Activated CD4-positive, alpha-beta T cell treated with anti-CD3 and anti-CD28 coated beads, Interleukin-2, amount 10 ng/mL, durations not matched to agents 24 days and 14 days (primary cell): ENCODE measurements around the gene TEK. TPM values are rescaled to one million over a fixed set of nuclear protein-coding genes. Genes with fewer than 3 reads are reported as not detected.
"Not testable (repeated sequence)": the region's sequence is repeated elsewhere in the genome, so short reads cannot be mapped to it uniquely, and the experiment has no call there.

Experiments used
- DNase-seq: peaks from one replicate; pipeline ENCODE4 v3.0.0; 2022
- H3K27ac Mint-ChIP-seq: one replicate; pipeline ENCODE4 v1.8.0; 2022; ENCODE audit warnings: mild to moderate bottlenecking, mixed read lengths
- H3K27me3 Mint-ChIP-seq: one replicate; pipeline ENCODE4 v1.8.0; 2022; ENCODE audit warnings: mixed read lengths
- H3K36me3 Mint-ChIP-seq: one replicate; pipeline ENCODE4 v1.8.0; 2022; ENCODE audit warnings: low read depth, mild to moderate bottlenecking, mixed read lengths
- H3K4me1 Mint-ChIP-seq: one replicate; pipeline ENCODE4 v1.8.0; 2021; ENCODE audit warnings: mixed read lengths
- H3K4me3 Mint-ChIP-seq: one replicate; pipeline ENCODE4 v1.8.0; 2022; ENCODE audit warnings: mild to moderate bottlenecking, moderate library complexity, mixed read lengths
- H3K9me3 Mint-ChIP-seq: one replicate; pipeline ENCODE4 v1.8.0; 2021; ENCODE audit warnings: mixed read lengths
- intact Hi-C: fragments of 100-400 bp; cut with micrococcal nuclease; formaldehyde crosslinking; loops from one replicate; pipeline ENCODE4 v1.15.1; 2023
- total RNA-seq: library from RNA; stranded (reverse); gene quantifications from 2 replicates; pipeline ENCODE4 v1.2.3, GENCODE V29; 2022

TEK gene
- total RNA-seq, 1 donor from 2014 or later, result not detected

DNA sequence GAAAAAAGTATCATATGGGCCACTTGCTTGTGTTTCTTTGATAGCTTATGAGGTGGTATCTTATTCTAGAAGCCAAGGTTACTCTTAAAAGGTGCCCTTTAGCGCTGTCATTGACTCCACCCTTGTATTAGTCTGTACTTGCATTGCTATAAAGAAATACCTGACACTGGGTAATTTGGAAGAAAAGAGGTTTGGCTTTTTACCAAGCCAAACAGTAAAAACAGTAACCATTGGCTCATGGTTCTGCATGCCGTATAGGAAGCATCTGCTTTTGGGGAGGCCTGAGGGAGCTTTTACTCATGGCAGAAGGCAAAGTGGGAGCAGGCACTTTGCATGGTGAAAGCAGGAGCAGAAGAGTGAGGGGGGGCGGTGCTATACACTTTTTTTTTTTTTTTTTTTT is 87.4 kb downstream of the TEK start:
- H3K36me3 Mint-ChIP-seq, result no peaks in the 10 kb centered on the region
- H3K4me1 Mint-ChIP-seq, result peaks cover 3% of the 10 kb centered on the region
- H3K27me3 Mint-ChIP-seq, result peaks cover 3% of the 10 kb centered on the region
- no peak for DNase-seq
- no peaks in the 10 kb centered on the region for H3K9me3 Mint-ChIP-seq
- no peak overlapping the region for H3K4me3 Mint-ChIP-seq
- intact Hi-C loops, result no loop called here
- H3K27ac Mint-ChIP-seq, result no peak overlapping the region

DNA sequence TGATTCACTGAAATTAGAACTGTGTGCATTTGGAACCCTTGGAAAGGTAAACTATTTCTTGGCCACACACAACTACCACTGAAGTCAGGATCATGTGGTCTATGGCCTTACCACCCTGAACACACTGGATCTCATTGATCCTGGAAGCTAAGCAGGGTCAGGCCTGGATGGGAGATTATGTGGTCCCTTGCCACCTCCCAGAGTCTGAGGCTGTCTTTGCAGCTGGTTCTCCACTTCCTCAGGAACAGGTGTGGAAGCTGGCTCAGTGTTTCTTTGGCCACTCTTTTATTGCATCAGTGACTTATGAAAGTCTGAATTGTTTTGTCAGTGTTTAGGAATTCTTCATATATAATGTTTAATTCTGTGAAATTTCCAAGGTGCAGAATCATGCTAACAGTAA is 89.2 kb downstream of the TEK start:
- Mint-ChIP-seq H3K9me3 (no peaks in the 10 kb centered on the region), H3K27me3 (peaks cover 3% of the 10 kb centered on the region), H3K36me3 (no peaks in the 10 kb centered on the region), H3K4me3 (no peak overlapping the region), H3K27ac (no peak overlapping the region), H3K4me1 (peaks cover 3% of the 10 kb centered on the region)
- intact Hi-C loops, result no loop called here
- no peak for DNase-seq

DNA sequence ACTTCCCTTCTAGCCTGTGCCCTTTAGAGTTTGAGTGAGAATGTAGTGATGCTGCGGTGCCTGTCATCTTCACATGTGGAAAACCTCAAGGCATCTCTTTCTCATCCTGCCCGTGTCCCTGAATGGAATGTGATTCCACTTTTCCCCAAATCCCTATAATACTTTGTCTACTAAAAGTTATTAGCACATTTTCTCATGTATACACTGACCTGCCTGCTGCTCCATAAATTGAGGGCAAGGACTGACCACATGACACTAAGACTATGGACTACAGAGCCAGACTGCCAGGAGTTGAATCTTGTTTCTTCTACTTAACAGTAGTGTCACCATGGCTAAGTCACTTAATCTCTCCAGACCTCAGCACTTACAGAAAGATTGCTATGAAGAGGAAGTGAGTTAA is 93.0 kb downstream of the TEK start:
- peaks cover 3% of the 10 kb centered on the region for H3K27me3 Mint-ChIP-seq
- H3K36me3 Mint-ChIP-seq, result no peaks in the 10 kb centered on the region
- DNase-seq, result no peak
- intact Hi-C loops, result no loop called here
- no peaks in the 10 kb centered on the region for H3K9me3 Mint-ChIP-seq
- H3K4me3 Mint-ChIP-seq, result no peak overlapping the region
- H3K27ac Mint-ChIP-seq, result no peak overlapping the region
- H3K4me1 Mint-ChIP-seq, result no peaks in the 10 kb centered on the region

DNA sequence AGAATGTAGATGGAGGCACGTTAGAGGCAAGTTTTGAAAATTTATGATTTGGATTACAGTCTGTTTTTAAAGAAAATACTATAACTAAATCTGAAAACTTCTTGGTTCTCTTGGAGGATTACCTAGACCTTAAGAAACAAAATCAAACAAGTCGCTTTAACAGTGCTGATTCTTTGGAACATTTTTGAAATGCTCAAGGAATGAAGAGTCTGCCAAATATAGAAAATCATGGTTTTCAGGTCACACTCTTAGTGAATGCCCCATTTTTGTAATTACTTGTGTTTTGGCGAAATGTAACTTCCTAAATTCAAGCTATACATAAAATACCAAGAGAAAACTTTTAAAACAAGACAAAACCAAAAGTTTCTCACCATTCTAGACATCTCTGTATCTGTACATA is 94.8 kb downstream of the TEK start:
- H3K4me3 Mint-ChIP-seq, result no peak overlapping the region
- H3K4me1 Mint-ChIP-seq, result no peaks in the 10 kb centered on the region
- H3K27me3 Mint-ChIP-seq, result peaks cover 3% of the 10 kb centered on the region
- no peaks in the 10 kb centered on the region for H3K36me3 Mint-ChIP-seq
- intact Hi-C loops, result no loop called here
- no peak overlapping the region for H3K27ac Mint-ChIP-seq
- H3K9me3 Mint-ChIP-seq, result no peaks in the 10 kb centered on the region
- DNase-seq, result no peak

DNA sequence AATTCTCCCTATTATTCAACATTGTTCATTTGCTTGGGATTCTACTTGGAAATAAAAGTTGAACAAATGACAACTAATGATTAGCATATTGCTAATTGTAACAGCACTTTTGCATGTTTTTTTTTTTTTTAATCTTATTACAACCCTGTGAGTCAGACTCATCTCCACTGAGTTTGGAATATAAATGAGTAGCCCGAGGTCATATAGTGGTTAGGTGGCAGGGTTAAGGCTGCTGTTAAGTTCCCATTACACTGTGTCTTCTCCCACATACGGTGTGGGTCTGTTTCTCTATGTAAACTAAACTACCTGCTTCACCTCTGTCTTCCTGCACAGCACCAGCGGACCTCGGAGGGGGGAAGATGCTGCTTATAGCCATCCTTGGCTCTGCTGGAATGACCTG is 95.6 kb downstream of the TEK start:
- no peak overlapping the region for H3K27ac Mint-ChIP-seq
- no peaks in the 10 kb centered on the region for H3K9me3 Mint-ChIP-seq
- peaks cover 2% of the 10 kb centered on the region for H3K27me3 Mint-ChIP-seq
- no peaks in the 10 kb centered on the region for H3K4me1 Mint-ChIP-seq
- intact Hi-C loops, result no loop called here
- no peaks in the 10 kb centered on the region for H3K36me3 Mint-ChIP-seq
- H3K4me3 Mint-ChIP-seq, result no peak overlapping the region
- no peak for DNase-seq

DNA sequence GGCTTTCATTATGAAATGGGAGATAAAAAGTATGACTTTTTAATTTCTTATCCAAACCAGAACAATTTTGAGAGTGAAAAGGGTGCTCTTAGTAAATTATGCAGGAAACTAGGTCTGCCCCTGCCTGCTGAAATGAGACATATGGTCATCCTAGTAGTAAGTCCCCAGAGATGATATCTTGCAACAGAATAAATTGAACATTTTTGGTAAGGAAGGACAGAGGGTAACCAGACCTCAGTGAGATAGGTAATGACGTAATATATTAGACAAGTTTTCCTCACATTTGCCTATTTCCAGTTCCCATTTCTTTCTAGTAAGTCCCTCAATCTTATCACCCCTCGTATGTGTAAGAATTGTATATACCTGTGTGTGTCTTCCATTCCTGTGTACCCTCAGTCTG is 96.2 kb downstream of the TEK start:
- Mint-ChIP-seq H3K27me3 (no peaks in the 10 kb centered on the region), H3K27ac (no peak overlapping the region), H3K9me3 (no peaks in the 10 kb centered on the region), H3K4me1 (no peaks in the 10 kb centered on the region), H3K36me3 (no peaks in the 10 kb centered on the region), H3K4me3 (no peak overlapping the region)
- intact Hi-C loops, result no loop called here
- no peak for DNase-seq

DNA sequence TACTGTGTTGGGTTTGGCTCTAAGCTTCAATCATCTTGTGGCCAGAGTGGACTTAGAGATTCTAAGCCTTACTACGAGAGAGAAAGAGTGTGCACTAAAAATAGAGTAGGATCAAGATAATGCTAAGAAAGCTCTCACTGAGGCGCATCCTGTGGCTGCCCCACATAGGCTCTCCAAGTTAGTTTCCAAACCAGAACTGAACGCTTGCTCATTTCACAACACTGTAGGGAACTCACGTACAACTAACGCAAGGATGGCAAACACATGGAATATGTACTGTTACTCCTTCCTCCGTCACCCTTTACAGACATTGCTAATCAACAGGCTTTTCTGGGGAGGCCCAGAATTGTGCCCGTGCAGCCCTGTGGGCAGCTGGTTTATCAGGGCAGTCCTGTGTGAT is 97.0 kb downstream of the TEK start:
- Mint-ChIP-seq H3K4me3 (no peak overlapping the region), H3K27me3 (no peaks in the 10 kb centered on the region), H3K27ac (no peak overlapping the region), H3K4me1 (no peaks in the 10 kb centered on the region), H3K9me3 (no peaks in the 10 kb centered on the region), H3K36me3 (no peaks in the 10 kb centered on the region)
- DNase-seq, result no peak
- intact Hi-C loops, result no loop called here

DNA sequence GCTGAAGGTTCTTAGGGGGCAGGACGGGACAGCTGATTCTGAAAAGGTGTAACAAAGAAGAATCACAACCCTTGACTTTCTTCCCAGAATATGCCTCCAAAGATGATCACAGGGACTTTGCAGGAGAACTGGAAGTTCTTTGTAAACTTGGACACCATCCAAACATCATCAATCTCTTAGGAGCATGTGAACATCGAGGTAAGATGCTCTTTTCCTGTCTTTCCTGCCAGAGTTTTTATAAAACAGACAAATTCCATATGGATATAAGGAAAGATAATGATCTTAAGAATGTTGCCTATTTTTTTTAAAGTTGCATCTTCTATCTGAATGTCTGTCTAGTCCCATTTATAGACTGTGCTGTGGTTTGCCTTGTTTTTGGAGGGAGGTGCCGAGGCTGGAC is 100.0 kb downstream of the TEK start:
- Mint-ChIP-seq H3K27ac (no peak overlapping the region), H3K27me3 (no peaks in the 10 kb centered on the region), H3K36me3 (no peaks in the 10 kb centered on the region), H3K4me1 (no peaks in the 10 kb centered on the region), H3K9me3 (no peaks in the 10 kb centered on the region), H3K4me3 (no peak overlapping the region)
- no peak for DNase-seq
- intact Hi-C loops, result no loop called here

DNA sequence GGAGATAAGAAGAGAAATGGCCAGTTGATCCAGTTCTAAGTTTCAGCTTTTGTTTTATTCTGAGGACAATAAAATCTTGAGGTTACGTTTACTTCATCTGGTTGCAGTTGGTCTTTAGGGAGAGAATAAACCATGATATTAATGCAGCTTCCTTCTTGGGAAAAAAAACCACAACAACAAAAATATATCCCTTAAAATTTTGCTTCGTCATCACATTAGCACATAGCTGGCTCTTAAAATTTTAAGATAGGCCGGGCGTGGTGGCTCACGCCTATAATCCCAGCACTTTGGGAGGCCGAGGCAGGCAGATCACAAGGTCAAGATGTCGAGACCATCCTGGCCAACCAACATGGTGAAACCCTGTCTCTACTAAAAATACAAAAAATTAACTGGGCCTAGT is 101.6 kb downstream of the TEK start:
- intact Hi-C loops, result no loop called here
- no peaks in the 10 kb centered on the region for H3K27me3 Mint-ChIP-seq
- no peak for DNase-seq
- no peaks in the 10 kb centered on the region for H3K36me3 Mint-ChIP-seq
- no peak overlapping the region for H3K27ac Mint-ChIP-seq
- H3K4me3 Mint-ChIP-seq, result no peak overlapping the region
- no peaks in the 10 kb centered on the region for H3K4me1 Mint-ChIP-seq
- no peaks in the 10 kb centered on the region for H3K9me3 Mint-ChIP-seq

DNA sequence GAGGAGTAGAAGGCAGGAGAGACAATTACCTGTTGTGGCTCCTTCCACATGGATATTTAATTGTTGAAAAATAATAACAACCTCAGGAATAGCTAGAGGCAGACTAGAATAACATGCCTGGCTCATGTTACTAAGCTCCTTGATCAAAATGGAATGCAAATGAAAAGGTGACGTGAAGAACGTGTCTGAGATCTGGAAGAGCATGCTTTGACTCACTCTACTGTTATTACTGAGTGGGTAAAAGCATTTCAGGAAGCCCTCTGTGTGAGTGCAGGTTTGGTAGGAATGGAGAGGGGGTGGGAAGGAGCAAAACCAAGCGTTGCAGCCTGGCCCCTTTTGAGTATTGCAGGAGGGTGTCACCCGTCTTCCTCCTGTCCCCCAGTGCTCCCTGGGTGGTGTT is 103.2 kb downstream of the TEK start:
- Mint-ChIP-seq H3K27ac (no peak overlapping the region), H3K4me3 (no peak overlapping the region), H3K27me3 (no peaks in the 10 kb centered on the region), H3K4me1 (no peaks in the 10 kb centered on the region), H3K9me3 (no peaks in the 10 kb centered on the region), H3K36me3 (no peaks in the 10 kb centered on the region)
- no peak for DNase-seq
- intact Hi-C loops, result no loop called here

DNA sequence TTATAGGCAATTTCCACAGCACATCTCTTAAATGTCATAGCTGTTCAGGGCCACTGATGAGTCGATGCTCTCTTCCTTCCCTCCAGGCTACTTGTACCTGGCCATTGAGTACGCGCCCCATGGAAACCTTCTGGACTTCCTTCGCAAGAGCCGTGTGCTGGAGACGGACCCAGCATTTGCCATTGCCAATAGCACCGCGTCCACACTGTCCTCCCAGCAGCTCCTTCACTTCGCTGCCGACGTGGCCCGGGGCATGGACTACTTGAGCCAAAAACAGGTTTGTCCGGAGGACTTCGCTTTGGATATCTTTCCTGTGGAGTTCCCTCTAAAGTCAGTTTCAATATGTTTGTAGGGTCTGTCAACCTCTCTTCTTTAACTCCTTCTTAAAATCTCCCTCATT is 103.6 kb downstream of the TEK start:
- Mint-ChIP-seq H3K9me3 (no peaks in the 10 kb centered on the region), H3K4me1 (no peaks in the 10 kb centered on the region), H3K27ac (no peak overlapping the region), H3K4me3 (no peak overlapping the region), H3K36me3 (no peaks in the 10 kb centered on the region), H3K27me3 (no peaks in the 10 kb centered on the region)
- intact Hi-C loops, result no loop called here
- DNase-seq, result no peak

DNA sequence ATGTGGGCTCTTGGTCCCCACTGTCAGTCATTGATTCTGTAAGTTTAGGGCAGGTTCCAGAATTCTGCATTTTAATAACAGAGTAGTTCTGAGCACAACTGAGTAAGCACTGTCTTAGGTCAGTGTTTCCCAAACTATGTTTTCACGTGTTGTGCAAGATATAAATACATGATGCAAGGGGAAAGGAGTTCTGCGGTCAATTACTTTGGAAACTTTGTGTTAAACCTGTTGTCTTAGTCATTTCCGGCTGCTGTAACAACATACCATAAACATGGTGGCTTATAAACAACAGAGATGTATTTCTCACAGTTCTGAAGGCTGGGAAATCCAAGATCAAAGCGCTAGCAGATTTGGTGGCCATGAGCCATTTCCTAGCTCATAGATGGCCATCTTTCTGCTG is 118.2 kb downstream of the TEK start:
- H3K36me3 Mint-ChIP-seq, result no peaks in the 10 kb centered on the region
- no peaks in the 10 kb centered on the region for H3K4me1 Mint-ChIP-seq
- intact Hi-C loops, result no loop called here
- no peak overlapping the region for H3K4me3 Mint-ChIP-seq
- no peak overlapping the region for H3K27ac Mint-ChIP-seq
- no peaks in the 10 kb centered on the region for H3K9me3 Mint-ChIP-seq
- H3K27me3 Mint-ChIP-seq, result no peaks in the 10 kb centered on the region
- no peak for DNase-seq

DNA sequence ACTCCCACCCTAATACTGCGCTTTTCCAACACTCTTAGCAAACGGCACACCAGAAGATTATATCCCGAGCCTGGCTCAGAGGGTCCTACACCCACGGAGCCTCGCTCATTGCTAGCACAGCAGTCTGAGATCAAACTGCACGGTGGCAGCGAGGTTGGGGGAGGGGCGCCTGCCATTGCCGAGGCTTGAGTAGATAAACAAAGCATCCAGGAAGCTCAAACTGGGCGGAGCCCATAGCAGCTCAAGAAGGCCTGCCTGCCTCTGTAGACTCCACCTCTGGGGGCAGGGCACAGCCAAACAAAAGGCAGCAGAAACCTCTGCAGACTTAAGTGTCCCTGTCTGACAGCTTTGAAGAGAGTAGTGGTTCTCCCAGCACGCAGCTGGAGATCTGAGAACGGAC is 130.6 kb downstream of the TEK start:
- H3K27ac Mint-ChIP-seq, intact Hi-C loops, DNase-seq, H3K4me1 Mint-ChIP-seq, H3K4me3 Mint-ChIP-seq, H3K9me3 Mint-ChIP-seq, H3K27me3 Mint-ChIP-seq, H3K36me3 Mint-ChIP-seq: not testable (repeated sequence)

DNA sequence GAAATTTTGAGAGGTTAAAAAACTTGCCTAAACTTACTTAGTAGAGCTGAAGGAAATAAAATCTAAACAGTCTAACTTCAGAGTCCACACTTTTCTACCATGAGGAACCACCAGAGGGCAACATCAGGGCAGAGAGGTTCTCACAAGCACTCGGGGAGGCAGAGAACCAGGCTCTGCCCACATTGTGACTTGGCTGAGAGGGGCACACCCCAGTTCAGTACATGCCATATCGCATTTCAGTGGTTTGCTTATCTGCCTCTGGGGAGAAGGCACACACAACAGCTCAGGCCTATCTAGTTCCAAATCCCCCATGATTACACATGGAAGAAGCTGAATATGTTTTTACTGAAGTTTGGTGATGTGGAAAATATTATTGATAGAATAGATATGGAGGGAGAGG is 138.7 kb downstream of the TEK start:
- no peak overlapping the region for H3K4me3 Mint-ChIP-seq
- DNase-seq, result peak; percentile 62
- intact Hi-C loops, result loop anchor here (1.0 kb wide), 1 partner anchor 29 kb away; no protein-coding TSS in a partner anchor
- peaks cover 3% of the 10 kb centered on the region for H3K27me3 Mint-ChIP-seq
- no peak overlapping the region for H3K27ac Mint-ChIP-seq
- H3K9me3 Mint-ChIP-seq, result no peaks in the 10 kb centered on the region
- no peaks in the 10 kb centered on the region for H3K4me1 Mint-ChIP-seq
- H3K36me3 Mint-ChIP-seq, result no peaks in the 10 kb centered on the region

DNA sequence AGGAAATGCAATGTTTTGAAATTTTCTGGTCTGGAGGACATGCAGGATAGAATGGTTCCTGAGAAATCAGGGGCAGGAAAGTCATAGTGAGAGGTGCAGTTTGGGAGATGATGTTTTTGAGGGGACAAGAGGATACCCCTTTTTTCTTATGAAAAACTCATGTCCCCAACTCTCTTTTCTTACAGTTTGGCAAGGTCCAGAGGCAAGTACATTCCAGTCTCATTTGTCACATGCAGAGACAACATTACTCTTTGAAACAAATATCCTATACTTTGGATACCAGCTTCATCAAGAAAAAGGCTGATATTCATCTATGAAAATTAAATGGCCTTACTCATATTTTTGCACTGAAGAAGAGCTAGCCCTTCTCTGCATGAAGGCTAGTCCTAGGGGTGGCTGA is 139.7 kb downstream of the TEK start:
- Mint-ChIP-seq H3K4me1 (no peaks in the 10 kb centered on the region), H3K36me3 (no peaks in the 10 kb centered on the region), H3K27me3 (peaks cover 1% of the 10 kb centered on the region), H3K27ac (no peak overlapping the region), H3K4me3 (no peak overlapping the region), H3K9me3 (no peaks in the 10 kb centered on the region)
- intact Hi-C loops, result no loop called here
- no peak for DNase-seq

DNA sequence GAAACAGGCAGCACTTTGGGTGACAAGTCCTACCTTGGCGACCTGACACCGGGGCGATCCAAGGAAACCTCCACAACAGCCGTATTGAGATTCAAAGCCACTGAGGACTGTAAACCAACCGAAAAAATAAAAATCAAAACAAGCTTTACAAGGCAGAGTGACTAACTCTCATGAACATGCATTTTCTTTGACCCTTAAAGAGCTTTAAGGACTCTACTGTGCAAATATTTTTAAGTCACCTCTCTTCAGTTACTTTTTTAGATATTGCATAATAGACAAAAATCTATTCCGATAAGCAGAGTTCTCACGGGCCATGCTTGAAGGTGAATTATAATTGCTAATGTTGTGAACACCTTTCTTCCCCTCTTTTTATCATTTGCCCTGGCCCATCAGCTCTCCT is 149.6 kb downstream of the TEK start:
- DNase-seq, result no peak
- intact Hi-C loops, result no loop called here
- Mint-ChIP-seq H3K4me1 (no peaks in the 10 kb centered on the region), H3K27me3 (no peaks in the 10 kb centered on the region), H3K9me3 (no peaks in the 10 kb centered on the region), H3K4me3 (no peak overlapping the region), H3K27ac (no peak overlapping the region), H3K36me3 (no peaks in the 10 kb centered on the region)
